ENCODE results near the gene FTH1.

Gene FTH1

DNA sequence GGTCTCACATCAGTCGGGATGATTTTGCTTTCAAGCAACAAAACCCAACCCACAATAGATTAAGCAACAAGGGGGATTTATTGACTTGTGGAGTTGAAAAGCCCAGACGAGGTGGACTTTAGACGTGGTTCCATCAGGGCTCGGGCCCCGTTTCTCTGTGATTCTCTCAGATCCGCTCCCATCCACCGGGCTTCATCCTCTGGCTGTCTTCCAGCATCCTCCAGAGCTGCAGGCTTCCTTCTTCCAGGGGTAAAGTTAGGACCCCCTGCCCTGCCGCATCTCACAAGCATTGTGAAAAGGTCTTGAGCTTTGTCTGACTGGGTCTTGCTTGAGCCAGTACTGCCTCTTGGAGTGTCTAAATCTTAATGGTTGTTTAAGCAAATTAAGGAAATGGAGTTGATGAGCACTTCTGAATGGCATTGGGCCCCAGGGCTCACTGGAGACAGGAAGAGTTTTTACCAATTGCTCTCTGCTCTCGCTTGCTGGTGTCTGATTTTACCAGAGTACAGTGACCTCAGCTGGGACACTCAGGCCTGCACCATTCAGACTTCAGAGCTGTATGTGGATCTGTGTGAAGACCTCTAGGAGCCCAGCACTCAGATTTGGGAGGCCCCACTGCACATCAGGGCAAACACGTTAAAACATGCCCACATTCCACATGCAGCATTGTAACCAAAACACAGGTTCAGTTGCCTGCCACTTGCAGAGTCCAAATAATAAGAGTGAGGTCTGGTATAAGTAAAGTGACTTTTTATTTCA is 13.5 kb upstream of the FTH1 start:
- TF ChIP-seq, protein P1, sequence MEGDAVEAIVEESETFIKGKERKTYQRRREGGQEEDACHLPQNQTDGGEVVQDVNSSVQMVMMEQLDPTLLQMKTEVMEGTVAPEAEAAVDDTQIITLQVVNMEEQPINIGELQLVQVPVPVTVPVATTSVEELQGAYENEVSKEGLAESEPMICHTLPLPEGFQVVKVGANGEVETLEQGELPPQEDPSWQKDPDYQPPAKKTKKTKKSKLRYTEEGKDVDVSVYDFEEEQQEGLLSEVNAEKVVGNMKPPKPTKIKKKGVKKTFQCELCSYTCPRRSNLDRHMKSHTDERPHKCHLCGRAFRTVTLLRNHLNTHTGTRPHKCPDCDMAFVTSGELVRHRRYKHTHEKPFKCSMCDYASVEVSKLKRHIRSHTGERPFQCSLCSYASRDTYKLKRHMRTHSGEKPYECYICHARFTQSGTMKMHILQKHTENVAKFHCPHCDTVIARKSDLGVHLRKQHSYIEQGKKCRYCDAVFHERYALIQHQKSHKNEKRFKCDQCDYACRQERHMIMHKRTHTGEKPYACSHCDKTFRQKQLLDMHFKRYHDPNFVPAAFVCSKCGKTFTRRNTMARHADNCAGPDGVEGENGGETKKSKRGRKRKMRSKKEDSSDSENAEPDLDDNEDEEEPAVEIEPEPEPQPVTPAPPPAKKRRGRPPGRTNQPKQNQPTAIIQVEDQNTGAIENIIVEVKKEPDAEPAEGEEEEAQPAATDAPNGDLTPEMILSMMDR (IDR thresholded peaks at IDR 0.05; ENCODE audit: insufficient read depth, low read length, missing control alignments) = no peak
- H3K4me3 ChIP-seq (ENCODE audit: low read depth, low read length) = no peak overlapping the region
- no peak for DNase-seq (ENCODE audit: low read depth, low spot score)
- ChIA-PET CTCF (interaction anchor here (0.9 to 1.4 kb wide), 3 partner anchors 34 to 127 kb away, joined by 3 read pairs; no protein-coding TSS in a partner anchor), POLR2A (no interaction called here)

DNA sequence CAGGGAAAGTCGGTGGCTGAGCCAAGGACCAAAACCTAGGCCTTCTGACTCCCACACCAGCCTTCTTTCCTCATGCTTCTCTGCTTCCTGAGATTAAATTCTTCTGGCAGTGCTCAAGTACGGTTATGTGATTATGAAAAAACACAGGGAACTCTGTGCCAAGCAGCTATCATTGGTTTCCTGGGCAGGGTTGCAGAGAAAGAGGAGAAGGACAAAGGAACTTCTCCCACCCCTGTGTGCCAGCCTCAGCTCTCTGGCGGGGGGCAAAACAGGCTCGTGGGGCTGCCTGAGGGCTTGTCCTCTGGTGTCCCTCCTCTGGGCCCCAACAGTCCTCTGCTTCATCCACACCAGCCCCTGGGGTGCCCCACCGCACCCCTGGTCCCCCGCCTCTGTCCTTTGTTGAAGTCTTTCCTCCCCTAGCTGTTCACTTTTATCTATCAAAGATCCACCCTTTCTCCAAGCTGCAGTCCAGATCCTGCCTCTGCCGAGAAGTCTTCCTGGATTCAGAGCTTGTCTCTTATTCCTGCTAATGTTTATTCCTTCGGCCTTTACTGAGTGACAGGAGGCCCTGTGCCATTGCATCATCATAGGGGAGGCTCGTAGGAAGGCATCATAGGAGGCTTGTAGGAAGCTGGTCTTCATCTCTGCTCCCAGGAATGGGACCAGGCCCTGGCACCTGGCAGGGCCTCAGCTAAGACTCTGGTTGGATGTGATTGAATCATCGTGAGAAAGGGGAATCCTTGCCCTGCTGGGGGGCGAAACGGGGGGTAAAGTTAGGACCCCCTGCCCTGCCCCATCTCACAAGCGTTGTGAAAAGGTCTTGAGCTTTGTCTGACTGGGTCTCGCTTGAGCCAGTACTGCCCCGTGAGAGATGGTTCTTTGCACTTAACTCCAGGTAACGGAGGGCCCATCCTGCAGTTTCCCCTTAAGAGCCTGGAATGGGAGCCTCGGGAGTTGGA is 11.5 kb upstream of the FTH1 start:
- TF ChIP-seq, protein P1 (IDR thresholded peaks at IDR 0.05; ENCODE audit: insufficient read depth, low read length, missing control alignments) = no peak
- H3K4me3 ChIP-seq (ENCODE audit: low read depth, low read length) = no peak overlapping the region
- no peak for DNase-seq (ENCODE audit: low read depth, low spot score)
- CTCF ChIA-PET = interaction anchor here (0.6 to 4.1 kb wide), 6 partner anchors 9 to 129 kb away, joined by 3 to 14 read pairs (median 4); no protein-coding TSS in a partner anchor
- POLR2A ChIA-PET = interaction anchor here (1.5 to 1.9 kb wide), 2 partner anchors 12 to 15 kb away, joined by 5 to 7 read pairs; partner anchors contain the start of gene FTH1

DNA sequence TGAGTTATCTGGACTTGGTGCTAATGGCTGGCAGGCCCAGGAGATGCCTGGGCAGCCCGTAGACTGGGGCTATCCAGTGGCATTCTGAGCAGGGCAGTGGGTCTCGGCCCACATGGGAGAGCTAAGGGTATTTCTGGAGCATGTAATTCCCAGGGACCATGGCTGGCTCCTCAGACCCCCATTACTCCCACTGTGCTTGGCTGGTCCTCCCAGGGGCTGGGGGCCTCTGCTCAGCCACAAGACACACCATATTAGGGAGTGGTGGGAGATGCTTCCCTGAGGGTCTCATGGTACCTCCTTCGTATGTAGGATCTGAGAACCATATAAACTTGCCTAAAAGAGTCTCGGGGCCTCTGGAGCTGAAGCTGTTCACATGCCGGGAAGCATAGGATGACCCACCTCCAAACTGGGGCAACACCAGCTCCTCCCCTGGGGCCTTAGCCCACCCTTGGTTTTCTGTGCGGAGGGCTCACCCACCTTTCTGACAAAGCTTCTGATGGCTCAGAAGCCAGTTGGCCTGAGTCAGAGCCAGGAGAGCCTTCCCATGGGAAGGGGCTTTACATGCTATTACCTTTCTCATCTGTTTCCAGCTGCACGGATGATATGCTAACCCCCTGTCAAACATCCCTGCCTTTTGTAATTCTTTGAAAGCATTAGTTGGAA is 9.5 kb upstream of the FTH1 start:
- TF ChIP-seq, protein P1 (IDR thresholded peaks at IDR 0.05; ENCODE audit: insufficient read depth, low read length, missing control alignments) = no peak
- no peak for DNase-seq (ENCODE audit: low read depth, low spot score)
- ChIA-PET POLR2A (interaction anchor here (0.7 to 1.5 kb wide), 2 partner anchors 8 to 9 kb away, joined by 3 to 7 read pairs; partner anchors contain the start of gene FTH1), CTCF (interaction anchor here (1.6 to 4.1 kb wide), 3 partner anchors 29 to 131 kb away, joined by 4 to 14 read pairs (median 7); no protein-coding TSS in a partner anchor)
- no peak overlapping the region for H3K4me3 ChIP-seq (ENCODE audit: low read depth, low read length)

DNA sequence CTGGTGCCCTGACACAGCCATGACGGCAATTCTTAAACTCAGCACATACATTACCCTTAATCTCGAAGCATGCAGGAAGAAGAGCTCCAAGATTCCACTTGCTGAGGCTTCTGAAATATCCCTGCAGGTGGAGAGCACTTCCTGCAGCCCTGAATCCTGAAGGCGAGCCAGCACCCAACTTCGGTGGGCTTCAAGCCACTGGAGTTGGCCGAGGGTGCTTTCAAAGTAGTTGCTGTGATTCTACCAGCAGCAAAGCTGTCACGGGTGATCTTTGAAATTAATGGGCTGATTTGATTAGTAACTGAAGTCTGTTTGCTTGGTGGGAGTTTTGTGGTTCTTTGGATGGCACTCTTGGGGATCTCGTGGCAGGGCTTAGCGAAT is 9.0 kb upstream of the FTH1 start:
- no peak for DNase-seq (ENCODE audit: low read depth, low spot score)
- POLR2A ChIA-PET = interaction anchor here (0.7 to 1.5 kb wide), 2 partner anchors 8 to 9 kb away, joined by 3 to 7 read pairs; partner anchors contain the start of gene FTH1
- TF ChIP-seq, protein P1 (IDR thresholded peaks at IDR 0.05; ENCODE audit: insufficient read depth, low read length, missing control alignments) = no peak
- H3K4me3 ChIP-seq (ENCODE audit: low read depth, low read length) = no peak overlapping the region
- CTCF ChIA-PET = interaction anchor here (1.6 to 4.1 kb wide), 3 partner anchors 28 to 132 kb away, joined by 4 to 14 read pairs (median 7); no protein-coding TSS in a partner anchor

DNA sequence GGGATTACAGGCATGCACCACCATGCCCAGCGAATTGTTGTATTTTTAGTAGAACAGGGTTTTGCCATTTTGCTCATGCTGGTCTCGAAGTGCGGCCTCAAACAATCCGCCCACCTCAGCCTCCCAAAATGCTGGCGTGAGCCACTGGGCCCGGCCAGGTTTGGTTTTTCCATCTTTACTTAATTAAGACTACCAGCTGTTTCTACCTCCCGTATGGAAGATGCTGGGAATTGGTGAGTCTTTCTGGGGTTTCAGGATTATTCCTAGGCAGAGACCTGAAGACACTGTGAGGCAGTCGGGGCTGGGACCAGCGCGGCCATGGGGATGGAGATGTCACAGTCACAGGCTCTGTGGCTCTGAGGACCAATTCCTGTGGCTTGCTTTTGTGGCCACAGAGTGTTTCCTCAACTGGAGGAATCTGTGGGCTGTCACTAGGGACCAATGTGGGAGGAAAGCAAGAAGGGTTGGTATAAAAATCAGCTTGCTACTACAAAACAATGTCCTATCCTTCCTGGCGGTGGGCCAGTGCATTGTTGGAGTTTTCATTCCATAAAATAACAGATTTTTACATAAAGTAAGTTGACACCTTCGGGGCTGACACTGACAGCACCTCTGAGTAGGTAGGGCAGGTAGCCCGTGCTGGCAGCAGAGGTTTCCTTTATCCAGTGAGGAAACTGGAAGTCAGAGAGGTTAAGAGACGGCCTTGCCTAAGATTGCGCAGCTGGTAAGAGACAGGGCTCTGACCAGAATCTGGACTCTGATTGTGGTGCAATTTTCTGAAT is 8.4 kb upstream of the FTH1 start:
- no peak for DNase-seq (ENCODE audit: low read depth, low spot score)
- ChIA-PET POLR2A (interaction anchor here (1.4 kb wide), 1 partner anchor 9 kb away, joined by 6 read pairs; the partner anchor contains the start of gene FTH1), CTCF (interaction anchor here (1.9 to 4.1 kb wide), 2 partner anchors 106 to 132 kb away, joined by 7 to 14 read pairs; no protein-coding TSS in a partner anchor)
- H3K4me3 ChIP-seq (ENCODE audit: low read depth, low read length) = no peak overlapping the region
- TF ChIP-seq, protein P1 (IDR thresholded peaks at IDR 0.05; ENCODE audit: insufficient read depth, low read length, missing control alignments) = no peak

All from AG04449 (cell line).